ENCODE data around the gene RIMBP2.

Gene RIMBP2

DNA sequence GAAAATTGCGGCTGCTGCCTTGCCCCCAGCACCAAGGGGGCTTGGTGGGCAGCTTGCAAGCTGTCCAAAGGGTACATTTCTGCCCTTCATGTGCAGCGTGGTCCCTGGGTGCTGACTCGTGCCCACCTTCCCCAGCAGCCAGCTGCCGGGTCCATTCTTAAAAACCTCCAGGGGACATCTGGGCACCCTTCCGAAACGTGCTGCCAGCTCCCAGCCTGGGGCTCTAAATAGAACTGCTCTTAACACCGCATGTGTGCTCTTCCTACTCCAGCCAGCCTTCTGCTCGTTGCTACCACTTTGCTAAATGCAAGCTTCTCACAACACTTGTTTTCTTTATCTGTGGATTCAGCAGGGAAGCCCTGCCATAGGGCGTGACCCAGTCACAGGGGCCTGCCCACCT is 66.0 kb downstream of the RIMBP2 start:
- peak; percentile 81 for DNase-seq

DNA sequence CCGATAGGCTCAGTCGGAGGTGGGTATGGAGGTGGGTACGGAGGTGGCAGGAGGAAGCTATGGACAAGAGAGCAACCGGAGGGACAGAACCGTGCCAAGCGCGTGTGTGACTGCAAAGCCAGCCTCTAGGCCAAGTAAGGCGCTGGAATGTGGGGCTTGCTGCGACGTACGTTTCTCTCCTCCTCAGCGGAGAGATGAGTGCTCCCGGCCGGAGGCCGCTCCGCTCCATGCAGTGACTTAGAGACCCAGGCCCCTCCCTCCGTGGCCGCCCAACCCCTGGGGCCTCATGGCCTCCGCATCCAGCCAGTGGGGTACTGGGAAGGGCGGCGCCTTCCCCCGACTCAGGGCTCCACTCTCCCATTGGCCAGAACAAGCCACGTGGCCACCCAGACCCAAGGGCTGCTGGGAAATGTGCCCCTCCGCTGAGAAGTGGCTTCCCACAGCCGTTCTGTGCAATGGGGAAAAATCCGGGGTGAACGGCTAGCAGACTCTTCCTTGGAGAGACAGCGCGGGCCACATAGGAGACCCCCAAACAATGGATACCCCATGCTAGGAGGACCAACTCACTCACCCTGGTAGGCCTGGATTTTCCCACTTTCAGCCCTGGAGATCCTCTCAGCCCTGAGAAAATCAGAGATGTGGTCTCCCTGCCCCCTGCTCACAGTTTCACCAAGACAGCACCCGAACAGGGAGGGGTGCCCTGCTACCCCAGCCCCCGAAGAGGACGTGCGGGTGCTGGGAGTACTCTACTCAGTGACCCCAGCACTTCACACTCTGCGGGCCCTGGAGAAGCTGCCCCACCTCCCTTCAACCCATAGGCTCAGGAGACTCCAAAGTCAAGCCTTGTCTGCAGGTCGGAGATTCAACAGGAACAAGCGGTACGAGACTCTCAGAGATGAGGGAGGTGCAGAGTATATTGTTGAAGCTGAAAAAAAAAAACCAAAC is 66.7 kb downstream of the RIMBP2 start:
- no peak for DNase-seq

DNA sequence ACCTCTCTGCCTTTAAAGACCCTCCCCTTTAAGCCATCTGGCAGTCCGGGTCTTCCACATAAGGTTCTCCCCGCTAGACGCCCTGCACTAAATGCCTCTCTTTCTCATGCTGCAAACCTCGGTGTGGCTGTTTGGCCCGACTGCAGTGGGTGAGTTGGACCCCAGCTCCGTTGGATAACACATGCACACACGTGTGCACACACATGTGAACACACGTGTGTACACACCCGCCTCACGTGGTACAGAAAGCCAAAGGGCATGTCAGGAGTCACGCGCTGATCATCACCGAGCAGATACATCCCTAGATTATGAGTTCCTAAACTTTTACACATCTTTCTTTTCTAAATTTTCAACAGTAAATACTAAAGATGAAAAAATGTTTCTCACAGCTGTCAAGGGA is 68.3 kb downstream of the RIMBP2 start:
- DNase-seq: no peak

DNA sequence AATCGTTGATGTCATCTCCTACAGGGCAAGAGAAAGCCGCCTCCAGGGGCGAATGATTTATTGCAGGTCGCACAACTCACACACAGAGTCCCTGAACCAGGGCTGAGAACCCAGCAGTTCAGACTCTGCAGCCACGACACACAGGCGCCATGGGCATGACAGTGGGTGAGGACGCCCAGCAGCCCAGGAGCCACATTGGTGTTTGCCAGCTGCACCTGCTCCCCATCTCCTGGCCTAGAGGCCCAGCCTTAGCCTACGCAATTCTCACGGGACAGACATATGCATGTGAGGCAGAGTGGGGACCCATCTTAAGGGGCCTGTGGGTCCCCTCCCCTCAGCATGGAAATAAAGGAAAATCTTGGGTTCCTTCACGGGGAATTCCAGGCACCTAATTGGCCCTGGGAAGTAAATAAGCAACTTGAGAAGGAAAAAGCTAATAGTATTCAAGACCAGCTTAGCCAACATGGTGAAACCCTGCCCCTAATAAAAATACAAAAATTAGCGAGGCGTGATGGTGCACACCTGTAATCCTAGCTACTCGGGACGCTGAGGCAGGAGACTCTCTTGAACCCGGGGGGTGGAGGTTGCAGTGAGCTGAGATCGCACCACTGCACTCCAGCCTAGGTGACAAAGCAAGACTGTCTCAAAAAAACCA is 69.3 kb downstream of the RIMBP2 start:
- DNase-seq: peak; percentile 87

DNA sequence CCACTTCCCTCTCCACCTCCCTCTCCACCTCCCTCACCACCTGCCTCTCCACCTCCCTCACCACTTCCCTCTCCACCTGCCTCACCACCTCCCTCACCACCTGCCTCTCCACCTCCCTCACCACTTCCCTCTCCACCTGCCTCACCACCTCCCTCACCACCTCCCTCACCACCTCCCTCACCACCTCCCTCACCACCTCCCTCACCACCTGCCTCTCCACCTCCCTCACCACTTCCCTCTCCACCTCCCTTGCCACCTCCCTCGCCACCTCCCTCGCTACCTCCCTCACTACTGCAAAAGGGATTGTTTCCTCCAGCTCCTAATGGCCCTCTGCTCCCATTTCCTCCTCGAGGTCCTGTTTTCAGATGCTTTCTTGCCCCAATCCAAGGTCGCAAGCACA is 69.9 kb downstream of the RIMBP2 start:
- peak; percentile 67 for DNase-seq

DNA sequence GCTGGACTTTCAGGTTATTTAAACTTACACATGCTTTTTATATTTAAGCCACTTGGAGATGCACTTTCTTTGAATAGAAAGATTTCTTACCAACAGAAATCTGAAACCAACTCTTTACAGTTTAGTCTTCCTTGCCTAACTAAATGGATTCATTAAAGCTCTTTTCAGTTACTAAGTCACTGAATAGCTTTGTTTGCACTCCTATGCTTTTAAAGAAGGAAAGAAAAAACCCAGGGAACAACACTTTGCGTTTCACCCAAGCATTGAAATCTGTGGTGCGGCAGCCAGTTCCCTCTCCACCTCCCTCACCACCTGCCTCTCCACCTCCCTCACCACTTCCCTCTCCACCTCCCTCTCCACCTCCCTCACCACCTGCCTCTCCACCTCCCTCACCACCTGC is 70.3 kb downstream of the RIMBP2 start:
- DNase-seq: peak; percentile 64

DNA sequence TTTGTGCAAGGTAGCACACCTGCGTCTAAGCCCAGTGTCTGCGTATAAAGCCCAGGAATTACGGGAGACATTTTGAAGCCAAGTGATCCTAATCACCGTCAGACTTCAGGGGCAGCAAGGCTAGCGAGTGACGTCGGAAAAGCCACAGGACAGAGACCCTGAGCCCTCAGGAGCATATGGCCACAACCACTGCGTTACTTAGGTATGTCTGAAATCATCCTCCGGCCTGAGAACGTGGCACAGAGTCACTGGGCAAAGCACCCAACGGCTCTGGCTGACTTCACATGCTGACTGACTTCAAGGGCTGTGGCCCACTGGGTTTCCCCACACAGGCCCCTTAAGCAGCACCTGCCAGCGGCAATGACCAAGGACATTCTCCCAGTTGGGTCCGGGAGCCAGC is 71.5 kb downstream of the RIMBP2 start:
- DNase-seq: no peak

DNA sequence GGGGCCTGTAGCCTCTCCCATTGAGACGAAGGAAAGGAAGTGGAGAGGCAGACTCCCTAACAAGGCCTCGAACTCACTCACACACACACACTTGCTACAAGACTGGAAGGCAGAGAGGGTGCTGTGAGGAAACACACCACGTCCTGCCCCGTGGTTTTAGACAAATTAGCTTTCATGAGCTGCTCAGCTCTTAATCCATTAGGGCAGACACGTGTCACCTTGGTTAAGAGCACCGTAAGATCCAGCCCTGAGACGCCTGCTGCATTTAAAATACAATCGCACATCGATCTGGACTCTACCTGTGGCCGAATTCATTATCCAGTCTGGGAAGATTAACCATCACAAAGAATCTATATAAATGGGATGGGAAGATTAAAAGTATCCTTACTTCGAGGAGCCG is 72.0 kb downstream of the RIMBP2 start:
- DNase-seq: no peak

DNA sequence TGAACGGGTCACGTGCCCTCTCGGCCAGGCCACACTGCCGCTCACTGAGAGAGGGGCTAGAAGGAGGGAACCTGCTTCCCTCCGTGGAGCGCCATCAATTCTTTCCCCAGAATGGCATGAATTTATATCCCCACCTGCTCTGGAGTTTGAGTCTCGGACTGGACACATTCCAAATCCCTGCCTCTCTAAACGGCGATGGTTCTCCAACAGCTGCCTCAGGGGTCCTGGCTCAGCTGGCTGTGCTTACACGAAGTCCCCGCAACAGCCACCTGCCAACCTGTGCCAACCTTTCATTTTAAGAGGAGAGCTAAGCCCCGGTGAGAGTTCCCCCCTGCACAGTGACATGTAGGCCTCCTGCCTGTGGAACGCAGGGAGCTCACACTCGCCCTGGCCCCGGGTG is 73.2 kb downstream of the RIMBP2 start:
- DNase-seq: peak; percentile 72

DNA sequence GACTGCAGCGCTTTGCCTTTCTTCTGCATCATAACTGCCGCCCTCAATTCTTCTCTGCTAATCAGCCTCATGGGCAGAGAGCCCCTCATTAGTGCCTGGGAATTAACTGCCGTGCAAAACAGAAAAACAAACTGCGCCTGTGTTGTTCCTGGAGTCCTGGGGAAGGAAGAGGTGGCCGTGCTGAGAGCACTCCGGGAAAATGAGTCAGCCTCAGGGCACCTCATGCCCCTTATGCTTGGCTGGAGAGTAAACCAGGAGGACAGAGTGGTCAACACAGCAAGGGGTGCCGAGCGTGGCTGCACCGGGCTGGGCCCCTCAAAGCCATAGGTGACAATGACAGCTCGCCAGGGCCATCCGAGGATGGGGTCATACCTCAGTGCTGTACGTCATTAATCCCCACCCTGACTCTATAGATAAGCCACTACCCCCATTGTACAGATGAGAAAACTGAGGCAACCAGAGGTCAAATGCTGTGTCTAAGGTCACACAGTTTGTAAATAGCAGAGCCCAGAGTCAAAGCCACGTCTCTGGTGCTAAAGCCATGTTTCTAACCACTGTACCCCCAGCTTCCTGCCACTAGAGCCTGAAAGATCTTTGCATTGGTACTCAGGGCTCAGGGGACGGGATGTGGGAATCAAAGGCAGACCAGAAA is 74.4 kb downstream of the RIMBP2 start:
- no peak for DNase-seq

DNA sequence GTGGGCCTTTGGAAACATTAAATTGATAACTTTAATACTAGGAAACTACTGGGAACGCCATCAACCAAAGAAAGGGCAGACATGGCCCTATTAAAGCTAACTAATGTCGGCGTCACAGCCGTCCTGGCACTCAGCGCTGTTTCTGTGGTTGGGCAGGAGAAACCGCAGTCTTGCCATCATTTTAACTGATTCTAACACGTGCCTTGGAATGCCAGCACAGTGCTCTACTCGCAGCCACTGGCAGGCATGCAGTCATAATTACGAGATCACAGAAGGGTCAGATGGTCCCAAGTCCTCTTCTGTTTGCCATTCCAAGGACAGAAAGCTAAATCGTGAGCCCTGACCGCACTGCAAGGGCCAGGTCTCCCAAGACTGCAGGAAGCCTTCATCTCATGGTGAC is 75.2 kb downstream of the RIMBP2 start:
- no peak for DNase-seq

DNA sequence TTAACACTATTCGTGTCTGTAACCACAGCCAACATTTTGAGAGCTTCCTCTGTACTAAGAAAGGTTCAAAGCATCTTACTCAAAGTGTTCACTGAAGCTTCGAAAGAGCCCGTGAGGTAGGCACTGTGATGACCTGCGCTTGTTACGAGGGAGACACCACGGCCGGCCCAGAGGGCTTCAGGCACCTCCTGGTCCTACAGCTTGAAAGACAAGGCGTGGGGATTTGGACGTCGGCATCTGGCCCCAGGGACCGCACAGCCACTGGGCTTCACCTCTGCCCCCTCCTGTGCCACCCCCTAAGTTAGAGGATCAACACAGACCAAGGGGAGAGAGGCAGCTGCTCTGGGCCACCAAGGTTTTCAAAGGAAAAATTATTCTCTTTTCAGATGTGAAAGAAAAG is 75.6 kb downstream of the RIMBP2 start:
- DNase-seq: no peak

DNA sequence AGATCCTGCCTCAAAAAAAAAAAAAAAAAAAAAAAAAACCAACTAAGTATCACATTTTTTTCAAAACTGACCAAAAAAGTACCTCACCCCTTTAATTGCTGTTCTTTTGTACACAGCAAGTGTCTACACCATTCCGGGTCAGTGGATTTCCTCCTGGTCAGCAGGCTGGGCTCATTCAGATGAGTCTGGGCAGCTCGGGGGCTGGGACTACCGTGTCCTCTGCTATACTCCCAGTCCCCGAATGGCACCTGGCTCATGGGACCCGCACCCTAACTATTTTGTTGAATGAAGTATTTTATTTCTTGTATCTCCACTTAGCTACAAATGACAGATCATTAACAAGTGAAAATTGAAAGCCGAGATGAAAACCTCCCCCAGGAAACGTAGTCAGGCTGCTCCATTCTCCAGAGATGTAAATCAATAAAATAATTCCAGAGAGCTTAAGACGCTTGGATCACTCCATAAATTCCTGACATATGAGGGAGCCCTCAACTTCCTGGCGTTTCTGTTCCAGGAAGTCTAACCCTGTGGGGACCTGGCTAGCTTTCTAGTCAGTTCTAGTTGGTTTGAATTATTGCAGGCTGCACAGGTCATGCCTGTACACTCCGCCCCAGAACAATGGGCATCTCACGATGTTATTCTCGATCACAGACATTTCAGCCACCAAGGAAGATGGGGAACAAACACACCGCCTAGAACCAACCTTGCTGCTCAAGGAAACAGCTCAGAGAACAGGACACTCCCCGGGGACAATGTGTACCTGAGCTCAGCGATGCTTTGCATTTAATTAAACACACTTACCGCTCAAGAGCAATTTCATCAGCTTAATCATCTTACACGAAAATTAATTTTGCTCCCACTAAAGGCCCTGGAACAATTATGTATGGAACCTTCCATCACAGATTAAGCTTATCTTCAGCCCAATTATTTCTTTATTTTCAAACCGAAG is 76.3 kb downstream of the RIMBP2 start:
- DNase-seq: peak; percentile 37

DNA sequence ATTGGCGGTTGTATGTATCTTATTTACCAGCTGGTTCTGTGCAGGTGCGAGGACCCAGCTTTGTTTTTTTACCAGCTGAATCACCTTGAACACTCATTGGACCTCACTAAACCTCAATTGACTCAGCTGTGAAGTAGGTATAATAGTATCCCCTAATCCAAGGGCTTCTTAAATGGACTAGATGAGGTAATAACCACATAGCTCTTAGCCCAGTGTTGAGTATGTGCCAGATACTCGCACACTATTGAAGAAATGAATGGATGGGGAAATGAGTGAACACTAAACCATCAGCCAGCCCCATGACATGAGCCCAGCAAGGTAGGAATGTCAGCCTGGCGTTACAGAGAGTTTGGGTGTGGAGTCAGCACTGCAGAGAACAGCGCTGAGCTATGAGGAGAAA is 79.7 kb downstream of the RIMBP2 start:
- DNase-seq: no peak

DNA sequence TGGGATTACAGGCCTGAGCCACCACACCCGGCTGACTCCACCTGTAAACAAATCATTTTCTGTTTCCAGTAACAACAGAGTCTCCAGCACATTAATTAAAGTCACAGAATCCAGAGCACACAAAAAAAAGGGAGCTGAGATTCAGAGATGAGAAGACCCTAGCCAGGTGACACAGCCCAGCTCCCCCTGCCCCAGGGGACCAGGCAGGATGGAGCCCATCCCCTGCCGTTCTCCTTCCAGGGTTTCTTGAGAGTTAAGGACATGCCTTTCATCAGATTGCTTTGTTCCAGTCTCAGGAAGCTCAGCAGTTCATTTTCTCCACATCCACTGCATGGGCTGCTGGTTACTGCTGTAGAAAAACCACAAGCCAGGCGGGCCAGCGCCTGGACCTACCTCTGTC is 81.2 kb downstream of the RIMBP2 start:
- peak; percentile 83 for DNase-seq

DNA sequence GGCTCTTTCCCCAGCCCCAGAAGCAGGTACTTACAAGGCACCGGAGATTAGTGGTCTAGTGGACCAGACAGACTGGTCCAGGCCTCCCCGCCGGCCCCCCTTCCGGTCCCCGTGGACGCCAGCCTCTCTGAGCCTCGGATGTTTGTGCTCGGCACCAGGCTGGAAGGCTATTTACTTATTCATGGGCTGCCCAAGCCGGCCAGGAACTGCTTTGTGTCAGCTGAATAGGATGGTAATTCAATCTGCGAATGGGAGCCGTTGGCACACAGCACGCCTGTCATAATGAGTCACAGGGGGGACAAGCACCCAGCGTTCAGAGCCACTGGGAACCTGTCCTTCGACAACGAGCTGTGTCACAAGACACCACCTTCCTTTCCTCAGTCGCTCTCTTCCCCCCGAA is 82.3 kb downstream of the RIMBP2 start:
- peak; percentile 96 for DNase-seq

DNA sequence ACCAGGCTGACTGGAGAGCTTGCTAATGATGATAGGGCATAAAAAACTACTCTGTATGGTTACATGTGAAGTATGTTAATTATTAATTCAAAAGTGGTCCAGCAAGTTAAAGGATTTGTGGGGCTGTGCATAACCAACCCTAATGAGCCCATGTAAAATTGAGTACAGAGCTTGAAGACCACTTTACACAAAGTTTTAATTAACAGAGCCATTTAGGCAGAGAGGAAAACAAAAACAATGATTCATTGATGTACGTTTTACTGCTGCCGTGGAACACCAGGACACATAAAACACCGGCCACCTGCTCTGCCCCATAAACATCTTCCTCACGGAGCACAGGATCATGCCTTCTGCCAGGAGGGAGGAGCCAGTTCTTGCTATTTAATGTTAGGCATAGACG is 83.5 kb downstream of the RIMBP2 start:
- DNase-seq: peak; percentile 87

DNA sequence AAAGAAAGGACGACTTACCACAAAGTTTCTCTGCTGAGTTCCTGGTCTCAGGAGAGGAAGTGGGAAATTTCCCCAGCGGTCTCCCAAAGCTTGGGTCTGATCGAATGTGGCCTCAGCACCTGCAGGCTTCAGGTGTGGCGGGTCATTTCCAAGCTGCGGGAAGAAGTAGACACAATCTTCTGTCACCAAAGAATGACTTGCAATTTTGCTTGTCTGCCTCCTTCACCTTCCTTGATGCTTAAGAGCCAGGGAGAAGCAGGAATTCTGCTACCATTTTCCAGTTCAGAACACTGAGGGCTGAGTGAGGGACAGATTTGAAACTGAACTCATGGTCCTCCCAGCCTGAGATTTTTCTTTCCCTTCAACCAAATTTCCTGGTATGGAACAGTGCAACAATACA is 87.8 kb downstream of the RIMBP2 start:
- DNase-seq: no peak

DNA sequence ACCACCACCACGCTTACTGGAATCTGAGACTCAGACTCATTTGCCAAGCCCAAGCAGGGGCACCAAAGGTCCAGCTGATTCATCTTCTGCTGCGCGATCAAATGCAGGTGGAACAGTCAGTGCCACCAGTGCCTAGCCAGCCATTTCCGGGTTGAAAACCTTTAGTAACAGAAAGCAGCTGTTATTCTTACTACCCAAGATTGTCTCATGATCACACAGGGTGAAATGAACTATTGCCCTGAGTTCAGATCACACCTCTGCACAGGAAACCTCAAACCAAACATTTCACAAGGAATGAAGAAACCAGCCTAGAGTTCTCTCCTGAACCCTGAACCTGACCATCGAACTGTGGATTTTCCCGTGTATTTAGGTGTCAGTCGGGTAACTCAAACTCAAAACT is 88.9 kb downstream of the RIMBP2 start:
- DNase-seq: no peak

DNA sequence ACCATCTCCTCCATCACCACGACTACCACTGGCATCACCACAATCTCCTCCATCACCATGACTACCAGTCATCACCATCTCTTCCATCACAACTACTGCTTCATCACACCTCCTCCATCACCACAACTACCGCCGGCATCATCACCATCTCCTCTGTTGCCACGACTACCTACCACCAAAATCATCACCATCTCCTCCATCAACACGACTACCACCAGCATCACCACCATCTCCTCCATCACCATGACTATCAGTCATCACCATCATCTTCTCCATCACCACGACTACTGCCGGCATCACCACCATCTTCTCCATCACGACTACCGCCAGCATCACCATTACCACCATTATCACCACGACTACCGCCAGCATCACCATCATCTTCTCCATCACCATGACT is 89.5 kb downstream of the RIMBP2 start:
- no peak for DNase-seq

DNA sequence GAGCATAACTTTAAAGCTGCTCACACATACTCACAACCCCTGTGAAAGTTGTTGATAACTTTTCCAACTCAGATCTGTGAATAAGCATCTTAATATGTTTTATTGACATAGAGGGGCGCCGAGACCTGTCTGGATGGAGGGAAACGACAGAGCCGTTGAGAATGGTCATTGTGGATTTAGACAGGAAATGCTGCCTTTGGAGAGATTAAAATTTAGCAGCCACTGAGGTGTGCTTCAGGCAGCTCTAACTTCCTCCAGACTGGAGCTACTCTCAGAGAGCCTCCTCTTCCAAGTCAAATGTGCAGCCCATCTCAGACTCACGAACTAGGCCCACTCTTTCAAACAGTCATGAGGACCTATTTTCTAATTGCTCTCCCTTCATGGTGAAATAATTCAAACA is 90.9 kb downstream of the RIMBP2 start:
- DNase-seq: no peak

DNA sequence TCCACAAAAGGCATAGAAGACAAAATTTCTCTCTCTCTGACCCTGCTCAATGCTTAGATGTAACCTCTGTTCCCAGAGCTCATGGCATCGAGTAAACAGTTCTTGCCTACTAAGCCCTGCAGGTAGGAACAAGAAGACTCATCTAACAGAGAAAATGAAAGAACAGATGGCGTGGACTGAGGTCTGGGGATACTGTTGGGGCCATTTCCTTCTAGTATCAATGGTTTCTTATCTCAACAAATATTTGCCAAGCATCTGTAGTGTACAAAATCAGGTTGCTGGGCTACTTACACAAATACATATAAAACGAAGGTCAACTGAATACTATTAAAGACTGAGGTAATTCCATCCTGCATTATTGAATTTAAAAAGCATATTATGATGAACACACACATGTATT is 93.3 kb downstream of the RIMBP2 start:
- DNase-seq: no peak

All from NCI-H2171 treated with DMSO at 0.1 percent for 48 hours (cell line).